IMR-90 (cell line): Measurements from ENCODE around the gene TULP4. TPM values are rescaled to one million over a fixed set of nuclear protein-coding genes. Genes with fewer than 3 reads are reported as not detected.

Experiments used
- ATAC-seq: fragments of 200-7000 bp; cut with Tn5 transposase; 2 replicates; pipeline ENCODE4 v1.9.1; 2020; ENCODE audit warnings: low read depth, mild to moderate bottlenecking, moderate library complexity
- BruUV-seq: library from RNA; stranded (reverse); fragments of 400-500 nt; replicated peaks from 2 replicates; lab custom pipeline; 2021; lab: Mats Ljungman, UMichigan
- CTCF ChIA-PET: fragments of 300-600 bp; formaldehyde crosslinking; extraction: SDS; loops from one replicate; lab custom pipeline; 2021; ENCODE audit warnings: antibody characterized with exemption; lab: Yijun Ruan, JAX
- POLR2A ChIA-PET: fragments of 300-600 bp; sonication (Branson Sonifier 250); formaldehyde crosslinking; loops from one replicate; lab custom pipeline; 2022; ENCODE audit warnings: antibody characterized with exemption; ENCODE audit not compliant: unreplicated experiment; lab: Charles Lee
- DNase-seq: peaks from one replicate; pipeline ENCODE4 v3.0.0; 2013
- H2AFZ ChIP-seq: replicated peaks from 2 replicates; pipeline ENCODE3; 2013; ENCODE audit warnings: low read length, mild to moderate bottlenecking; ENCODE audit not compliant: poor library complexity
- H2AK5ac ChIP-seq: 2 replicates; pipeline ENCODE4 v1.6.1; 2013; ENCODE audit warnings: low read depth, low read length, inconsistent platforms
- H2AK9ac ChIP-seq: replicated peaks from 2 replicates; pipeline ENCODE3; 2013; ENCODE audit warnings: mild to moderate bottlenecking, low read depth, low read length, moderate library complexity; ENCODE audit not compliant: poor library complexity
- H2BK120ac ChIP-seq: 2 replicates; pipeline ENCODE4 v1.6.1; 2013; ENCODE audit warnings: low read depth, low read length, inconsistent platforms
- H2BK15ac ChIP-seq: 3 replicates; pipeline ENCODE4 v1.6.1; 2013; ENCODE audit warnings: low read depth, low read length, inconsistent platforms
- H2BK20ac ChIP-seq: 2 replicates; pipeline ENCODE4 v1.6.1; 2013; ENCODE audit warnings: low read depth, mild to moderate bottlenecking, inconsistent platforms, low read length, moderate library complexity
- H2BK5ac ChIP-seq: 2 replicates; pipeline ENCODE4 v1.6.1; 2013; ENCODE audit warnings: mild to moderate bottlenecking, low read depth, low read length, inconsistent platforms; ENCODE audit not compliant: poor library complexity, severe bottlenecking
- H3K14ac ChIP-seq: replicated peaks from 2 replicates; pipeline ENCODE4 v1.6.1; 2013; ENCODE audit warnings: low read depth, low read length, inconsistent platforms
- H3K18ac ChIP-seq: 2 replicates; pipeline ENCODE4 v1.6.1; 2013; ENCODE audit warnings: low read depth, low read length, control low read depth
- H3K23ac ChIP-seq: 2 replicates; pipeline ENCODE4 v1.6.1; 2013; ENCODE audit warnings: low read depth, low read length, inconsistent platforms
- H3K27ac ChIP-seq: 2 replicates; pipeline ENCODE4 v1.5.1; 2013; ENCODE audit warnings: mild to moderate bottlenecking, control low read depth, low read length; ENCODE audit not compliant: insufficient read depth
- H3K27me3 ChIP-seq: 2 replicates; pipeline ENCODE4 v1.6.1; 2013; ENCODE audit warnings: low read length; ENCODE audit not compliant: control insufficient read depth, insufficient read depth
- H3K36me3 ChIP-seq: 2 replicates; pipeline ENCODE4 v1.6.1; 2013; ENCODE audit warnings: low read length, mixed read lengths; ENCODE audit not compliant: control insufficient read depth, insufficient read depth
- H3K4ac ChIP-seq: 2 replicates; pipeline ENCODE4 v1.6.1; 2013; ENCODE audit warnings: low read depth, low read length, inconsistent platforms
- H3K4me1 ChIP-seq: 2 replicates; pipeline ENCODE4 v1.6.1; 2013; ENCODE audit warnings: low read length, mixed read lengths; ENCODE audit not compliant: control insufficient read depth, insufficient read depth
- H3K4me2 ChIP-seq: 2 replicates; pipeline ENCODE4 v1.6.1; 2013; ENCODE audit warnings: low read depth, mild to moderate bottlenecking, control low read depth, low read length, moderate library complexity
- H3K4me3 ChIP-seq: 2 replicates; pipeline ENCODE4 v1.5.1; 2013; ENCODE audit warnings: low read depth, mild to moderate bottlenecking, control low read depth, low read length, moderate library complexity; ENCODE audit not compliant: insufficient read depth
- H3K56ac ChIP-seq: 2 replicates; pipeline ENCODE4 v1.6.1; 2013; ENCODE audit warnings: low read length, inconsistent platforms; ENCODE audit not compliant: insufficient read depth; ENCODE audit errors: extremely low read depth
- H3K79me1 ChIP-seq, 2 experiments: 2 replicates each; pipeline ENCODE4 v1.6.1; 2013; ENCODE audit warnings: low read length in 2 of 2, inconsistent platforms in 1 of 2, low read depth in 1 of 2
- H3K9ac ChIP-seq: 2 replicates; pipeline ENCODE4 v1.6.1; 2013; ENCODE audit warnings: low read depth, low read length, control low read depth
- H3K9me1 ChIP-seq: 2 replicates; pipeline ENCODE4 v1.6.1; 2013; ENCODE audit warnings: low read length, inconsistent platforms; ENCODE audit not compliant: insufficient read depth
- H3K9me3 ChIP-seq: 2 replicates; pipeline ENCODE4 v1.6.1; 2013; ENCODE audit warnings: low read length; ENCODE audit not compliant: control insufficient read depth, insufficient read depth
- H4K20me1 ChIP-seq: 2 replicates; pipeline ENCODE4 v1.6.1; 2013; ENCODE audit warnings: low read length, inconsistent platforms; ENCODE audit not compliant: insufficient read depth
- H4K5ac ChIP-seq: 2 replicates; pipeline ENCODE4 v1.6.1; 2013; ENCODE audit warnings: mild to moderate bottlenecking, low read depth, low read length, control low read depth
- H4K8ac ChIP-seq, 2 experiments: 2 replicates each; pipeline ENCODE4 v1.6.1; 2013; ENCODE audit warnings: low read depth in 2 of 2, low read length in 2 of 2, control low read depth in 1 of 2, inconsistent platforms in 1 of 2
- H4K91ac ChIP-seq: 2 replicates; pipeline ENCODE4 v1.6.1; 2013; ENCODE audit warnings: low read depth, low read length, inconsistent platforms; ENCODE audit not compliant: insufficient read depth
- BHLHE40 ChIP-seq: fragments of 150-350 bp; IDR thresholded peaks from 2 replicates; pipeline ENCODE4 v1.6.1; 2016; ENCODE audit warnings: mild to moderate bottlenecking, low read depth, low read length
- CEBPB ChIP-seq: IDR thresholded peaks from 2 replicates; pipeline ENCODE4 v1.6.1; 2012; ENCODE audit warnings: low read depth, low read length, improper control_type of control experiment
- CHD1 ChIP-seq: IDR thresholded peaks from 2 replicates; pipeline ENCODE4 v1.6.1; 2012; ENCODE audit warnings: low read depth, low read length, improper control_type of control experiment
- FOS ChIP-seq: fragments of 150-350 bp; IDR thresholded peaks from 2 replicates; pipeline ENCODE4 v1.6.1; 2016; ENCODE audit warnings: low read depth, low read length
- MAFK ChIP-seq: IDR thresholded peaks from 2 replicates; pipeline ENCODE4 v1.6.1; 2012; ENCODE audit warnings: low read depth, low read length, improper control_type of control experiment
- MAZ ChIP-seq: IDR thresholded peaks from 2 replicates; pipeline ENCODE4 v1.6.1; 2012; ENCODE audit warnings: low read depth, mild to moderate bottlenecking, low read length, improper control_type of control experiment, moderate library complexity, borderline replicate concordance
- MXI1 ChIP-seq: IDR thresholded peaks from 2 replicates; pipeline ENCODE4 v1.6.1; 2012; ENCODE audit warnings: low read depth, mild to moderate bottlenecking, low read length, moderate library complexity, borderline replicate concordance
- NFE2L2 ChIP-seq: fragments of 150-350 bp; IDR thresholded peaks from 2 replicates; pipeline ENCODE4 v1.6.1; 2016; ENCODE audit warnings: low read depth, mild to moderate bottlenecking, low read length
- POLR2A ChIP-seq: IDR thresholded peaks from 2 replicates; pipeline ENCODE4 v1.6.1; 2012; ENCODE audit warnings: mild to moderate bottlenecking, low read depth, low read length
- RAD21 ChIP-seq: IDR thresholded peaks from 2 replicates; pipeline ENCODE4 v1.6.1; 2012; ENCODE audit warnings: low read length, improper control_type of control experiment
- RCOR1 ChIP-seq: IDR thresholded peaks from 2 replicates; pipeline ENCODE4 v1.6.1; 2012; ENCODE audit warnings: mild to moderate bottlenecking, low read length, improper control_type of control experiment; ENCODE audit not compliant: insufficient replicate concordance
- RFX5 ChIP-seq: IDR thresholded peaks from 2 replicates; pipeline ENCODE4 v1.8.0; 2012; ENCODE audit warnings: low read depth, mild to moderate bottlenecking, low read length, moderate library complexity
- SMC3 ChIP-seq: fragments of 150-350 bp; IDR thresholded peaks from 2 replicates; pipeline ENCODE4 v1.6.1; 2016; ENCODE audit warnings: low read depth, mild to moderate bottlenecking, antibody characterized with exemption, low read length, moderate library complexity
- WGBS, 2 experiments: methylation state at CpG; one replicate each; pipeline versions ENCODE4 v1.1.5 to v1.1.7; 2013; ENCODE audit warnings: missing lambda C conversion rate in 2 of 2; ENCODE audit not compliant: insufficient read length in 1 of 2; ENCODE audit errors: extremely low coverage in 2 of 2; 5-methylcytosine and 5-hydroxymethylcytosine counted together
- dilution Hi-C: fragments of 300-500 bp; cut with HindIII; formaldehyde crosslinking; loops from one replicate; pipeline ENCODE4 v1.14.3; 2018; ENCODE audit warnings: low sequenced_read_pairs; ENCODE audit not compliant: unreplicated experiment
- in situ Hi-C: fragments of 300-500 bp; cut with MboI; formaldehyde crosslinking; loops from 3 replicates; pipeline ENCODE4 v1.14.3; 2019; ENCODE audit warnings: low sequenced_read_pairs, inconsistent platforms, mixed read lengths
- intact Hi-C: fragments of 100-400 bp; cut with micrococcal nuclease; formaldehyde crosslinking; loops from 2 replicates; pipeline ENCODE4 v1.10.0; 2022
- polyA plus RNA-seq, 3 experiments: library from polyadenylated mRNA; depleted of rRNA; stranded (reverse); fragments of >200 nt; gene quantifications; 2 replicates each; pipeline ENCODE4 v1.2.3, GENCODE V29; 2012; ENCODE audit warnings: low replicate concordance in 1 of 3
- total RNA-seq: library from RNA; depleted of rRNA; stranded (reverse); fragments of >200 nt; gene quantifications from 2 replicates; pipeline ENCODE4 v1.2.3, GENCODE V29; 2012
- TF ChIP-seq, protein P1 (sequence below): conservative IDR thresholded peaks from 2 replicates; pipeline ENCODE4 v1.5.1; 2012; ENCODE audit warnings: mild to moderate bottlenecking, low read depth, low read length, improper control_type of control experiment
- TF ChIP-seq, protein P2 (sequence below): fragments of 150-350 bp; IDR thresholded peaks from 2 replicates; pipeline ENCODE4 v1.6.1; 2016; ENCODE audit warnings: low read depth, mild to moderate bottlenecking, low read length, moderate library complexity, borderline replicate concordance
- TF ChIP-seq, protein P3 (sequence below): fragments of 150-350 bp; IDR thresholded peaks from 2 replicates; pipeline ENCODE4 v1.6.1; 2017; ENCODE audit warnings: mild to moderate bottlenecking, antibody characterized with exemption, low read length, low read depth

The TULP4 gene
- total and polyA plus RNA-seq, 2 of the 4 experiments (the other 2 are of a cell fraction): 8.1 to 30.6 TPM

DNA sequence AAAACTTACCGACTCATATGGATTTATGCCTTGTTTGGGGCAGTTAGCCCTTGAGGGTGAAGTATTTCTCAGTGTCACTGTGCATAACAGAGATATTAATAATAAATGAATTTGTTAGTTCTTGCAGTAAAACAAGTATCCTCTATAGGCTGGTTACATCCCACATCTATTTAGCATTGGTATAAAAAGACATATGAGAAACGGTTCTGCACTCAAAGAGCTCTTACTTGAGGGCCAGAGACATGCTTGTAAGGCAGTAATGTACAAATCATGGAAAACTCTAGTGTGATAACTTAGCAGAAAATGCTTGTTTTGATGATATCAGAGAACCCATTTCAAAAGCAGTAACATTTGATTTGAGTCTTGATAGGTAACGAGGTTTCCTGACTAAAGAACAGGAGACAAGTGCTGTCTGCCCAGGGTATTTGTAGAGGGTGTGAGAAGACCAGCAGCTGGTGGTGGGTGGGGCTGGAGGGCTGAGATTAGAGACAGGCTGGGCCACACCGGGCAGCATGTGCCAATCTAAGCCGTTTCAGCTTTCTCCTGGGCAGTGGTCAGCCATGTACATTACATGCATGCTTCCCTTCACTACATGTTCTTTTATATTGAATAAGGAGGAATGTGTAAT lies 46.3 kb downstream of the TULP4 start:
- dilution Hi-C loops (no loop called here), intact Hi-C loops (loop anchor here (10.0 kb wide), 1 partner anchor 124 kb away; no protein-coding TSS in a partner anchor), in situ Hi-C loops (no loop called here)
- no peak overlapping the region for H2BK20ac ChIP-seq
- H2BK15ac ChIP-seq: no peak overlapping the region
- peak; percentile 38; the same call in 1 of the 2 replicates for ATAC-seq
- H2BK120ac ChIP-seq: no peak overlapping the region
- POLR2A ChIA-PET: no interaction called here
- no peak overlapping the region for H3K56ac ChIP-seq
- H3K9ac ChIP-seq: no peak overlapping the region
- no peaks in the 10 kb centered on the region for H3K9me3 ChIP-seq
- WGBS, 2 experiments: 100% methylated on average over 1 of the region's 5 CpGs; no CpG with 5 or more reads in 1 of the 2 experiments
- H3K18ac ChIP-seq: no peak overlapping the region
- DNase-seq: no peak
- H3K23ac ChIP-seq: no peak overlapping the region
- H2AK9ac ChIP-seq: no peak overlapping the region
- no peak for TF ChIP-seq MXI1
- TF ChIP-seq CEBPB: no peak
- no peak for TF ChIP-seq BHLHE40
- TF ChIP-seq, protein P1, sequence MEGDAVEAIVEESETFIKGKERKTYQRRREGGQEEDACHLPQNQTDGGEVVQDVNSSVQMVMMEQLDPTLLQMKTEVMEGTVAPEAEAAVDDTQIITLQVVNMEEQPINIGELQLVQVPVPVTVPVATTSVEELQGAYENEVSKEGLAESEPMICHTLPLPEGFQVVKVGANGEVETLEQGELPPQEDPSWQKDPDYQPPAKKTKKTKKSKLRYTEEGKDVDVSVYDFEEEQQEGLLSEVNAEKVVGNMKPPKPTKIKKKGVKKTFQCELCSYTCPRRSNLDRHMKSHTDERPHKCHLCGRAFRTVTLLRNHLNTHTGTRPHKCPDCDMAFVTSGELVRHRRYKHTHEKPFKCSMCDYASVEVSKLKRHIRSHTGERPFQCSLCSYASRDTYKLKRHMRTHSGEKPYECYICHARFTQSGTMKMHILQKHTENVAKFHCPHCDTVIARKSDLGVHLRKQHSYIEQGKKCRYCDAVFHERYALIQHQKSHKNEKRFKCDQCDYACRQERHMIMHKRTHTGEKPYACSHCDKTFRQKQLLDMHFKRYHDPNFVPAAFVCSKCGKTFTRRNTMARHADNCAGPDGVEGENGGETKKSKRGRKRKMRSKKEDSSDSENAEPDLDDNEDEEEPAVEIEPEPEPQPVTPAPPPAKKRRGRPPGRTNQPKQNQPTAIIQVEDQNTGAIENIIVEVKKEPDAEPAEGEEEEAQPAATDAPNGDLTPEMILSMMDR: no peak
- TF ChIP-seq POLR2A: no peak
- no peak for TF ChIP-seq CHD1
- no peak for TF ChIP-seq FOS
- TF ChIP-seq MAZ: no peak
- TF ChIP-seq RCOR1: no peak
- no peak for TF ChIP-seq NFE2L2
- no peak for TF ChIP-seq RAD21
- TF ChIP-seq, protein P2, sequence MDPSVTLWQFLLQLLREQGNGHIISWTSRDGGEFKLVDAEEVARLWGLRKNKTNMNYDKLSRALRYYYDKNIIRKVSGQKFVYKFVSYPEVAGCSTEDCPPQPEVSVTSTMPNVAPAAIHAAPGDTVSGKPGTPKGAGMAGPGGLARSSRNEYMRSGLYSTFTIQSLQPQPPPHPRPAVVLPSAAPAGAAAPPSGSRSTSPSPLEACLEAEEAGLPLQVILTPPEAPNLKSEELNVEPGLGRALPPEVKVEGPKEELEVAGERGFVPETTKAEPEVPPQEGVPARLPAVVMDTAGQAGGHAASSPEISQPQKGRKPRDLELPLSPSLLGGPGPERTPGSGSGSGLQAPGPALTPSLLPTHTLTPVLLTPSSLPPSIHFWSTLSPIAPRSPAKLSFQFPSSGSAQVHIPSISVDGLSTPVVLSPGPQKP: no peak
- TF ChIP-seq SMC3: no peak
- TF ChIP-seq RFX5: no peak
- no peak for TF ChIP-seq MAFK
- TF ChIP-seq, protein P3, sequence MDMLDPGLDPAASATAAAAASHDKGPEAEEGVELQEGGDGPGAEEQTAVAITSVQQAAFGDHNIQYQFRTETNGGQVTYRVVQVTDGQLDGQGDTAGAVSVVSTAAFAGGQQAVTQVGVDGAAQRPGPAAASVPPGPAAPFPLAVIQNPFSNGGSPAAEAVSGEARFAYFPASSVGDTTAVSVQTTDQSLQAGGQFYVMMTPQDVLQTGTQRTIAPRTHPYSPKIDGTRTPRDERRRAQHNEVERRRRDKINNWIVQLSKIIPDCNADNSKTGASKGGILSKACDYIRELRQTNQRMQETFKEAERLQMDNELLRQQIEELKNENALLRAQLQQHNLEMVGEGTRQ: no peak
- no peak overlapping the region for H3K14ac ChIP-seq
- no peak overlapping the region for H2AFZ ChIP-seq
- no peak overlapping the region for H4K8ac ChIP-seq
- CTCF ChIA-PET: no interaction called here
- no peak overlapping the region for H3K4ac ChIP-seq
- no peak overlapping the region for H3K4me2 ChIP-seq
- no peak overlapping the region for H4K5ac ChIP-seq
- no peak overlapping the region for H4K91ac ChIP-seq
- H2BK5ac ChIP-seq: no peak overlapping the region
- H3K36me3 ChIP-seq: no peaks in the 10 kb centered on the region
- no peaks in the 10 kb centered on the region for H3K27me3 ChIP-seq
- no peak overlapping the region for H2AK5ac ChIP-seq
- BruUV-seq: no TSS peak
- H3K79me1 ChIP-seq: peaks cover 24 to 44% of the 10 kb centered on the region in 2 experiments
- peaks cover 31% of the 10 kb centered on the region for H4K20me1 ChIP-seq
- no peak overlapping the region for H3K4me3 ChIP-seq
- no peak overlapping the region for H3K27ac ChIP-seq
- H3K4me1 ChIP-seq: peaks cover 9% of the 10 kb centered on the region
- peaks cover 8% of the 10 kb centered on the region; the same call in 1 of the 2 replicates for H3K9me1 ChIP-seq
